Epithelial cell of proximal tubule (primary cell): ENCODE measurements around the gene GTF2A1L. TPM values are rescaled to one million over a fixed set of nuclear protein-coding genes. Genes with fewer than 3 reads are reported as not detected.

Source experiments
- DNase-seq: peaks from one replicate; pipeline ENCODE4 v3.0.0-alpha.2; 2011; ENCODE audit warnings: low read depth
- H3K4me3 ChIP-seq: 2 replicates; pipeline ENCODE4 v1.5.1; 2011; ENCODE audit warnings: low read depth, mild to moderate bottlenecking, low read length
- total RNA-seq: library from RNA; depleted of rRNA; stranded (reverse); fragments of >200 nt; gene quantifications from 2 replicates; pipeline ENCODE4 v1.2.3, GENCODE V29; 2015
- TF ChIP-seq, protein P1 (sequence below): conservative IDR thresholded peaks from 2 replicates; pipeline ENCODE4 v1.5.1; 2012; ENCODE audit warnings: low read depth, mild to moderate bottlenecking, low read length

The GTF2A1L gene
- total RNA-seq, 1 donor from 2014 or later, result not detected

DNA sequence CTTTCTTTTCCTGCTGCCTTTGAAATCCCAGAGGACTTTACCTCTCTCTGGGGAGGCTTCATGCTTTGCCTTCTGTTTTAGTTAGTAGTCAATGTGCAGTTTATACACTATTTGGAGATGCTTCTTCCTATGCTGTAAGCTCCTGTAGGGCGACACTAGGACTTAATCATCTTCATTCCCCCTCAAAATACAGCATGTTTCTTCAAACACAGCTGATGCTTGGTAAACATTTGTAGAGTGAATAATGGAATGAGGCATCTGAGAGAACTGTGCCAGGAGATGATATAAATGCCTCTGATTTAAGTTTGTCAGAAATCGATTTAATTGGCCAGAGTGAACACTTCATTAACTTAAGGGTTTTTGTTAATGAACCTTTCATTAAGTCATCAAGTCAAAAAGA, 94.5 kb downstream of the GTF2A1L start:
- DNase-seq, result no peak
- H3K4me3 ChIP-seq, result no peak overlapping the region
- TF ChIP-seq, protein P1, sequence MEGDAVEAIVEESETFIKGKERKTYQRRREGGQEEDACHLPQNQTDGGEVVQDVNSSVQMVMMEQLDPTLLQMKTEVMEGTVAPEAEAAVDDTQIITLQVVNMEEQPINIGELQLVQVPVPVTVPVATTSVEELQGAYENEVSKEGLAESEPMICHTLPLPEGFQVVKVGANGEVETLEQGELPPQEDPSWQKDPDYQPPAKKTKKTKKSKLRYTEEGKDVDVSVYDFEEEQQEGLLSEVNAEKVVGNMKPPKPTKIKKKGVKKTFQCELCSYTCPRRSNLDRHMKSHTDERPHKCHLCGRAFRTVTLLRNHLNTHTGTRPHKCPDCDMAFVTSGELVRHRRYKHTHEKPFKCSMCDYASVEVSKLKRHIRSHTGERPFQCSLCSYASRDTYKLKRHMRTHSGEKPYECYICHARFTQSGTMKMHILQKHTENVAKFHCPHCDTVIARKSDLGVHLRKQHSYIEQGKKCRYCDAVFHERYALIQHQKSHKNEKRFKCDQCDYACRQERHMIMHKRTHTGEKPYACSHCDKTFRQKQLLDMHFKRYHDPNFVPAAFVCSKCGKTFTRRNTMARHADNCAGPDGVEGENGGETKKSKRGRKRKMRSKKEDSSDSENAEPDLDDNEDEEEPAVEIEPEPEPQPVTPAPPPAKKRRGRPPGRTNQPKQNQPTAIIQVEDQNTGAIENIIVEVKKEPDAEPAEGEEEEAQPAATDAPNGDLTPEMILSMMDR, result no peak

DNA sequence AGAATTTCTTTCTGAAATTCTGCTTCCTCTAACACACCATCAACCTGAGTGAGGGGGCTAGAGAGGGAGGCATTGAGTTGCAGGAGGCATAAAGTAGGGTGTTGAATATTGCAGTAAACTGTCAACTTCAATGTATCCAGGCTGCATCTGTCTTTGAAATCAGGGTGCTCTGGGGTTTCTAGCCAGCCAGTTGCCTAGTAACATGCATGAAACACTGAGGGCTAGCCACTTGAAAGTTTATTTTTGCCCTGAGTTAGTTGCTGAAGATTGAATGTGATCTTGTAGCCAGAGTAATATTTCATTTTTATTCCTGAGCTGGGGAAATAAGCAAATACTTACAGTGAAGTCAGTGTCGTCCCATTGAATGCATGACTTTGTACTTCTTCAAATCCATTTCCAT, 96.0 kb downstream of the GTF2A1L start:
- no peak for DNase-seq
- TF ChIP-seq, protein P1, result no peak
- no peak overlapping the region for H3K4me3 ChIP-seq

DNA sequence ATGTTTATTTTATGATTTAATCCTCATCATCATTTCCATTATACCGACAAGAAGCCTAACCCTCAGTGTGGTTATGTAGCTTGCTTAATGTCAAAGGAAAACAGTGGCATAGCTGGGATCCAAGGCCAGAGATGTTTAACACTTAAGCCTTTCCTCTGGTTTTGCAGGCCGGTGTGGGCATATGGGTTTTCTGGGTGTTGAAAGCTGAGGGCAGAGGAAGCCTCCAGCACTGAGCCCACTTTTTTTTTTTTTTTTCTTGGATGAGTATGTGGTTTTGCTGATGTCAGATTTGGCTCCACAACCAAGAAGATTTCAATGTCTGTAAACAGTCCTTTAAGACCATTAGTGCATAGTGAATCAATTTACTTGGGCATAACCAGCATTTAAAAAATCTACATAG, 96.6 kb downstream of the GTF2A1L start:
- no peak overlapping the region for H3K4me3 ChIP-seq
- no peak for DNase-seq
- TF ChIP-seq, protein P1, result no peak

- TF ChIP-seq, protein P1, result no peak
- H3K4me3 ChIP-seq, result no peak overlapping the region
- DNase-seq, result no peak
Observed at GRCh38 chr2:48715042-48715899, 97.6 kb downstream of the GTF2A1L start.

DNA sequence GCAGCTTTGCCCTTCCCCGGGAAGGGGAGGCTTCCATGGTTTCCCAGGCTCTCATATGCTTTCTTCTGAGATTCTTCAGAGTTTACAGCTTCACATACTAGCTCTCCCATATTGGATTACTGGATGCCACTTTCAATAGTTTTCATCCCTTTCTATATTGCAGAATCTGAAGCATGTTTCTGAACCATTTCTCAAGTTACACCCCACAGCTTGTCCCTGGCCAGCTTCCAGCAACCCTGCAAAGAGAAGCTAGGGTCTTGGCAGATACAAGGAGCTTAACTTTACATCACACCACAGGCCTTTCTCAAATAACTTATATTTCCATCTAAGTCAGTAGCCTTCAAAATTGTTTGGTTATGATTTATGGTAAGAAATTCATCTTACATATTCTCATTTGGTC, 98.3 kb downstream of the GTF2A1L start:
- TF ChIP-seq, protein P1, result no peak
- H3K4me3 ChIP-seq, result no peak overlapping the region
- no peak for DNase-seq

- TF ChIP-seq, protein P1, result no peak
- no peak overlapping the region for H3K4me3 ChIP-seq
- DNase-seq, result no peak
Observed at GRCh38 chr2:48717846-48718245, 100.2 kb downstream of the GTF2A1L start.

DNA sequence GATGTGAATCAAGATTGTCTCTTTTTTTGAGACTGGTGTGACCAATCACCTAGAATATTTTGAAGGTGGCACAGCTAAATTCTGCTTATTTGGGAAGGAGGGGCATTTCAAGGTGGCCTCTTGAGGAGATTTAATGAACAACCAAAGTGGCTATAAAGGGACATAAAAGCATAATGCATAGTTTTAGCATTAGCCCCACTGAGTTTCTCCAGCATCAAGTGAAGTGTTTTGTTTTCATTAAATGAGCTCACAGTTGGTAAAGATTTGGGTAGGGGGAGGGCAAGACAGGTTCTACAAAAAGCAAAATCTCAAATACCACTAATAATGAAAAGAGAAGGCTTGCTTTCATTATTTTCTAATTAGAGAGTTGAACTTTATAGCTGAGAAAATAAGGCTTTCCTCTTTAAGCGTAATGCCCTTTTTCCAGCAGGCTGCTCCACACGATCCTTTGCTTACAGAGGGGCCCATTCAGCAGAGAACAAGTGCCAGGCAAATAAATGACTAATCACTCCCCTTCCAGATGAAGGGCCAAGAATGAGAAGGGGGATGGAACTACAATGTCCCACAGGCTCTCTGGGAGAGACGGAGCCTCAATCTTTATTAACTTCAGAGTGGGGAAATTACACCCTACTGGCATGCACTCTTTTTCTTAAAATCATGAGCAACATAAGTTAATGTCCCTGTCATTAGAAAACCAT, 102.0 kb downstream of the GTF2A1L start:
- DNase-seq, result no peak
- H3K4me3 ChIP-seq, result no peak overlapping the region
- TF ChIP-seq, protein P1, result no peak
